NT2/D1 (cell line): Measurements from ENCODE around the gene EFCAB6.

ENCODE experiments used
- SUZ12 ChIP-seq: IDR thresholded peaks from 2 replicates; pipeline ENCODE4 v1.6.1; 2011; ENCODE audit not compliant: insufficient read length, insufficient read depth; ENCODE audit errors: extremely low read depth
- YY1 ChIP-seq: IDR thresholded peaks from 2 replicates; pipeline ENCODE4 v1.6.1; 2011; ENCODE audit not compliant: insufficient read length, insufficient read depth

GRCh38 chr22:43487311-43488030 is 324.6 kb downstream of the EFCAB6 start:
- TF ChIP-seq SUZ12 (no peak), YY1 (no peak)
